Aorta (tissue), 5 donors: ENCODE measurements around the gene TIMM44. TPM values are rescaled to one million over a fixed set of nuclear protein-coding genes. Genes with fewer than 3 reads are reported as not detected.

Source experiments
- ATAC-seq: fragments of 200-7000 bp; cut with Tn5 transposase; one replicate; pipeline ENCODE4 v1.9.1; 2022; ENCODE audit warnings: moderate library complexity; ENCODE audit not compliant: low FRiP score
- DNase-seq, 2 donors: peaks; one replicate each; pipeline ENCODE4 v3.0.0-alpha.2; 2020
- H3K27ac ChIP-seq, 2 donors: one replicate each; pipeline ENCODE4 v1.5.1; 2013; ENCODE audit warnings: low read length in 2 of 2, mild to moderate bottlenecking in 2 of 2, moderate library complexity in 2 of 2, control low read depth in 1 of 2, inconsistent platforms in 1 of 2, low read depth in 1 of 2
- H3K27me3 ChIP-seq, 2 donors: one replicate each; pipeline ENCODE4 v1.6.1; 2013; ENCODE audit warnings: control low read depth in 1 of 2, low read length in 1 of 2, mild to moderate bottlenecking in 1 of 2, moderate library complexity in 1 of 2; ENCODE audit not compliant: insufficient read depth in 2 of 2, control insufficient read depth in 1 of 2
- H3K36me3 ChIP-seq, 2 donors: one replicate each; pipeline ENCODE4 v1.6.1; 2013; ENCODE audit warnings: control low read depth in 1 of 2, low read length in 1 of 2, mild to moderate bottlenecking in 1 of 2; ENCODE audit not compliant: insufficient read depth in 2 of 2, control insufficient read depth in 1 of 2
- H3K4me1 ChIP-seq, 2 donors: one replicate each; pipeline ENCODE4 v1.6.1; 2013; ENCODE audit warnings: low read length in 2 of 2, control low read depth in 1 of 2, mild to moderate bottlenecking in 1 of 2, moderate library complexity in 1 of 2; ENCODE audit not compliant: insufficient read depth in 2 of 2, control insufficient read depth in 1 of 2
- H3K4me3 ChIP-seq, 2 donors: one replicate each; pipeline ENCODE4 v1.5.1; 2013; ENCODE audit warnings: low read length in 2 of 2, control low read depth in 1 of 2, mild to moderate bottlenecking in 1 of 2
- H3K9me3 ChIP-seq: one replicate; pipeline ENCODE4 v1.6.1; 2013; ENCODE audit warnings: mild to moderate bottlenecking, low read length; ENCODE audit not compliant: control insufficient read depth
- WGBS, 2 donors: extraction: QIAGEN DNeasy Blood & Tissue Kit; methylation state at CpG; one replicate each; pipeline ENCODE4 v1.1.7; 2013; 5-methylcytosine and 5-hydroxymethylcytosine counted together
- intact Hi-C, 2 donors: fragments of 100-400 bp; cut with DNase I; formaldehyde crosslinking; loops; one replicate each; pipeline versions ENCODE4 v1.14.2 to v1.15.0; 2022
- polyA plus RNA-seq, 2 donors: library from polyadenylated mRNA; stranded (reverse); fragments of 200-250 nt; gene quantifications; one replicate each; pipeline ENCODE4 v1.2.3, GENCODE V29; 2013
- total RNA-seq, 2 donors: library from RNA; stranded (reverse); fragmentation: NEBNext Ultra II Directional; extraction: Animal tissue kit (Norgen Biotek cat#: 25700); gene quantifications; one replicate each; pipeline ENCODE4 v1.2.1, GENCODE V29; 2021
- donor health status: healthy with polysubstance abuse.
- donor health status: Bipolar disorder and iron deficiency.
- donor health status: DM: no; HTN: no; CAD: no.
- donor health status: DM: no; HTN: no; CAD: no.
- donor health status: DM: yes; HTN: yes; CAD: no.

Gene TIMM44
- total and polyA plus RNA-seq, 4 donors = 26.4 to 126 (median 49.0) TPM

GRCh38 chr19:7907544-7907943, 35.9 kb downstream of the TIMM44 start:
- DNase-seq = no peak
- Histone ChIP-seq H3K27ac (no peak overlapping the region), H3K4me1 (no peaks in the 10 kb centered on the region), H3K9me3 (no peaks in the 10 kb centered on the region), H3K27me3 (no peaks in the 10 kb centered on the region), H3K4me3 (no peak overlapping the region), H3K36me3 (peaks cover 0 to 12% of the 10 kb centered on the region in 2 donors)
- intact Hi-C loops = no loop called here
- WGBS, 2 donors = 91 to 92% methylated on average over 11 of the region's 11 CpGs
- ATAC-seq = no peak

DNA sequence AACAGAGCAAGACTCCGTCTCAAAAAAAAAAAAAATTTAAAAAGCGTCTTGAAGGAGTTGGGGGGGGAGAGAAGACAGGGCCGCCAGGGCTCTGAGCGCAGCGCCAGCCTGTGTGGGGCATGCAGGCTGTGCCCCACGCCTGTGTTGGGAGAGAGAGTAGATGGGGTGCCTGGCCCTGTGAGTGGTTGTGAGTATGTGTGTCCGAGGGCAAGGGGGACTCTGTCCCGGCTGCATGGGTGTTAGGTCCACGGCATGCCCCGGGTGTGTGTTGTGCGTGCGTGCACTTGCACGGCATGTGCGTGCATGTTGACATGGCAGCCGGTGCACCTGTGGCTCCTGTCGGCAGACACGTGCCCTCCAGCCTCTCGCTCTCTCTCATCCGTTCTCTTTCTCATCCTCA, 36.3 kb downstream of the TIMM44 start:
- no peak overlapping the region for H3K4me3 ChIP-seq
- WGBS, 2 donors = 88 to 89% methylated on average over 19 of the region's 19 CpGs

DNA sequence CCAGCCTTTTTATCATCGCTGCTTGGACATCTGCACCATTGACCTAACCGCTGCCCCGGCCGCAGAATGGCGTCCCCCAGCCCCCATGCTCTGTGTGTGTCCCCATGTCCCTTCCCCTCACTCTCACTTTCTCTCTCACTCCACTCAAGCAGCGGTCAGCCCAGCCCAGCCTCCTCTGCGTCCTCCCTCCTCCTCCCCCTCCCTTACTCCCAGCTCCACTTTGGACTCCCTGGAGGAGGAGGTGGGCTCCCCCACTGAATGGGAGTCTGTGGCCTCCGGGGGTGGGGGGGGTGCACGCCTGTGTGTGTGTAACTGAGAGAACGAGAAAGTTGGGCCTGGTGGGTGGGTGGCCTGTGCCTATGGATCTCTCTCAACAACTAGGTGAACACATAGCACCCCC, 37.6 kb downstream of the TIMM44 start:
- Histone ChIP-seq H3K27me3 (no peaks in the 10 kb centered on the region), H3K36me3 (peaks cover 0 to 7% of the 10 kb centered on the region in 2 donors), H3K4me1 (no peaks in the 10 kb centered on the region), H3K27ac (no peak overlapping the region), H3K4me3 (no peak overlapping the region), H3K9me3 (no peaks in the 10 kb centered on the region)
- intact Hi-C loops = no loop called here
- ATAC-seq = no peak
- peak in 1 of 2 donors; percentile 47 for DNase-seq
- WGBS, 2 donors = 88 to 94% methylated on average over 9 to 10 of the region's 10 CpGs

More for the DNA sequence above, 36.3 kb downstream of the TIMM44 start:
- intact Hi-C loops = no loop called here
- no peak for ATAC-seq
- H3K4me1 ChIP-seq = no peaks in the 10 kb centered on the region
- no peaks in the 10 kb centered on the region for H3K27me3 ChIP-seq
- H3K36me3 ChIP-seq = peaks cover 0 to 12% of the 10 kb centered on the region in 2 donors
- DNase-seq = no peak
- H3K27ac ChIP-seq = no peak overlapping the region
- no peaks in the 10 kb centered on the region for H3K9me3 ChIP-seq

- no peak overlapping the region for H3K27ac ChIP-seq
- ATAC-seq = no peak
- no peaks in the 10 kb centered on the region for H3K9me3 ChIP-seq
- intact Hi-C loops = no loop called here
- peaks cover 0 to 1% of the 10 kb centered on the region in 2 donors for H3K36me3 ChIP-seq
- no peaks in the 10 kb centered on the region for H3K27me3 ChIP-seq
- no peaks in the 10 kb centered on the region for H3K4me1 ChIP-seq
- H3K4me3 ChIP-seq = no peak overlapping the region
- peak in 1 of 2 donors; percentile 50 for DNase-seq
- WGBS, 2 donors = 70 to 71% methylated on average over 10 of the region's 10 CpGs
Measured at GRCh38 chr19:7905268-7905667, 38.2 kb downstream of the TIMM44 start.

GRCh38 chr19:7904074-7905020, 39.1 kb downstream of the TIMM44 start:
- intact Hi-C loops = no loop called here
- WGBS, 2 donors = 10 to 17% methylated on average over 38 to 68 of the region's 68 CpGs
- peak in 1 of 2 donors; percentile 88 for DNase-seq
- Histone ChIP-seq H3K36me3 (no peaks in the 10 kb centered on the region), H3K27me3 (no peaks in the 10 kb centered on the region), H3K4me1 (no peaks in the 10 kb centered on the region), H3K4me3 (peak overlapping the region; percentile 5 to 69), H3K27ac (no peak overlapping the region), H3K9me3 (no peaks in the 10 kb centered on the region)
- ATAC-seq = peak; percentile 25

GRCh38 chr19:7903244-7904073, 40.0 kb downstream of the TIMM44 start, which contains the start of gene MAP2K7:
TSS of gene MAP2K7 (plus strand) at chr19:7903877. CDS start at chr19:7903945, 68 bp downstream.
- H3K4me1 ChIP-seq = no peaks in the 10 kb centered on the region
- H3K27ac ChIP-seq = peak within 1 kb of the TSS in 1 of 2 donors; percentile 23
- ATAC-seq (peak; percentile 96), DNase-seq (peak; percentile 100)
- no peaks in the 10 kb centered on the region for H3K36me3 ChIP-seq
- no peaks in the 10 kb centered on the region for H3K9me3 ChIP-seq
- peak within 1 kb of the TSS; percentile 5 to 69 for H3K4me3 ChIP-seq
- H3K27me3 ChIP-seq = no peaks in the 10 kb centered on the region
- intact Hi-C loops = loop anchor here in 1 of 2 donors (1.0 kb wide), 2 partner anchors 17 to 73 kb away; partner anchors contain the start of genes EVI5L and SNAPC2
- WGBS, 2 donors = 0 to 1% methylated on average over 80 to 89 of the region's 89 CpGs

DNA sequence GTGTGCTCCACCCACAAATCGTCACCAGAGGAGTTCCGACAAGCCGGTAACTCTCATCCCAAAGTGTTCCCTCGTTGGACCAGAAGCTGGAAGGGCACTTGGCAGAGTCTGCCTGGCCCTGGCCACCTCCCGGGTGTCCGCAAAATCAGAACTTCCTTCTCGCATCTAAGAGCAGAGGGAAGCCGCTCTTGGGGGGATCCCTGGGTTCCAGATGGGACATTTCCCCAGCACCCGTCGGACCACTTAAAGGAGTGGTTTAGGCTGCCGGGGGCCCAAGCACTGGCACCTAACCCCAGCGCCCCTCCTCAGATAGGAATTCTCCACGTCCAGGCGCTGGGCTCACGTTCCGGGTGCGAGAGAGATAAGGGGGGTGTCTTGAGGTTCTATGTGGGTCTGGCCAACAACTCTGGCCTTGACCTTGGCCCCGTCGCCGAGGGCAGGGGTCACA, 40.6 kb downstream of the TIMM44 start:
- peak overlapping the region in 1 of 2 donors; percentile 23 for H3K27ac ChIP-seq
- 13 to 20% methylated on average over 18 to 20 of the region's 20 CpGs for WGBS, 2 donors
- DNase-seq (no peak), ATAC-seq (no peak)
- H3K36me3 ChIP-seq = no peaks in the 10 kb centered on the region
- no peak overlapping the region for H3K4me3 ChIP-seq
- H3K27me3 ChIP-seq = no peaks in the 10 kb centered on the region
- no peaks in the 10 kb centered on the region for H3K4me1 ChIP-seq
- intact Hi-C loops = loop anchor here in 1 of 2 donors (1.0 kb wide), 2 partner anchors 17 to 73 kb away; partner anchors contain the start of genes EVI5L and SNAPC2
- no peaks in the 10 kb centered on the region for H3K9me3 ChIP-seq

GRCh38 chr19:7901337-7901736, 42.1 kb downstream of the TIMM44 start:
- H3K27ac ChIP-seq = no peak overlapping the region
- WGBS, 2 donors = 91 to 92% methylated on average over 7 of the region's 7 CpGs
- H3K9me3 ChIP-seq = no peaks in the 10 kb centered on the region
- no peaks in the 10 kb centered on the region for H3K27me3 ChIP-seq
- H3K36me3 ChIP-seq = no peaks in the 10 kb centered on the region
- DNase-seq = no peak
- H3K4me3 ChIP-seq = no peak overlapping the region
- ATAC-seq = no peak
- intact Hi-C loops = no loop called here
- no peaks in the 10 kb centered on the region for H3K4me1 ChIP-seq
